ENCODE results near the gene ENPEP. TPM values are rescaled to one million over a fixed set of nuclear protein-coding genes. Genes with fewer than 3 reads are reported as not detected.

Gene ENPEP
- polyA plus RNA-seq, 1 experiment: 0.14 TPM

DNA sequence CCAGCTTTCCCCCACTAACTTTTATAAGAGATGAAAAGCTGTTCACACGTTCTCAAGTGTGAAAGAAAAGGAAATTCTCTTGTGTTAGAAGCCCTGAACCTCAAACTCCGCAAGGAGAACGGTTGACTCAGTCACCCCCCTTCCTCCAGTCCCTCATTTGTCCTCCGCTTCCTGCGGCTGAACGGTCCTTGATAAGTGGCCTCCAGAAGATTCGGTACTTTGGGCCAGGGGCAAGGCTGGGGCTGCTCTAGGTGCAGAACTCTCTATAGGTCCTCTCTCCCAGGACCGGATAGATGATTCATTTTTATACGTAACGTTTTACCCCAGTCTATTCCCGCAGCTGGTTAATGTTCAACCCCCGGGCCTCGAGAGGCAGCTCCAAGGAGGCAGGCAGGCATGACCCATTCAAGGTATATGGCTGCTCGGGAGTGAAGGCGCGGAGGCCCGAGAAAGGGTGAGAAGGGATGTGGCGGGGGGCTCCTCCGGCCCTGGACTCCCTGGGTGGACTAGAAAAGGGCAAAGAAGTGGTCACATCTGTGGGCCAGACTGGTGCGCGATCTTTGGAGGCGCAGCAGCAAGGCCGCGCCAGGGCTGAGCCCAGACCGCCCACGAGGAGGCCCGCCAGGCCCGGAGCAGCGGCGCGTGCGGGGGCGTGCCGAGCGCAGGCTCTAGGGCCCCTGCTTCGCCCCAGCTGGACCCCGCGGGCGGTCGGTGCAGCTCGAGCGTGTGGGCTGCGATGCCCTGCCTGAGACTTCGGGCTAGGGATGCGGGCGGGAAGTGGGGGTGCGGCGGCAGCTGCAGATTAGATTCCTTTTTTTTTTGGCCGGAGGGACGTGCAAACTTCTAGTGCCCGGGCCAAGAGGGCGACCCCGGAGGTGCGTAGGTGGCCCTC lies 135.2 kb downstream of the ENPEP start:
- H3K4me3 ChIP-seq (ENCODE audit: low read depth, low read length): no peak overlapping the region
- TF ChIP-seq, protein P1, sequence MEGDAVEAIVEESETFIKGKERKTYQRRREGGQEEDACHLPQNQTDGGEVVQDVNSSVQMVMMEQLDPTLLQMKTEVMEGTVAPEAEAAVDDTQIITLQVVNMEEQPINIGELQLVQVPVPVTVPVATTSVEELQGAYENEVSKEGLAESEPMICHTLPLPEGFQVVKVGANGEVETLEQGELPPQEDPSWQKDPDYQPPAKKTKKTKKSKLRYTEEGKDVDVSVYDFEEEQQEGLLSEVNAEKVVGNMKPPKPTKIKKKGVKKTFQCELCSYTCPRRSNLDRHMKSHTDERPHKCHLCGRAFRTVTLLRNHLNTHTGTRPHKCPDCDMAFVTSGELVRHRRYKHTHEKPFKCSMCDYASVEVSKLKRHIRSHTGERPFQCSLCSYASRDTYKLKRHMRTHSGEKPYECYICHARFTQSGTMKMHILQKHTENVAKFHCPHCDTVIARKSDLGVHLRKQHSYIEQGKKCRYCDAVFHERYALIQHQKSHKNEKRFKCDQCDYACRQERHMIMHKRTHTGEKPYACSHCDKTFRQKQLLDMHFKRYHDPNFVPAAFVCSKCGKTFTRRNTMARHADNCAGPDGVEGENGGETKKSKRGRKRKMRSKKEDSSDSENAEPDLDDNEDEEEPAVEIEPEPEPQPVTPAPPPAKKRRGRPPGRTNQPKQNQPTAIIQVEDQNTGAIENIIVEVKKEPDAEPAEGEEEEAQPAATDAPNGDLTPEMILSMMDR (IDR thresholded peaks at IDR 0.05; ENCODE audit: low read depth, low read length): no peak
- peaks cover 73% of the 10 kb centered on the region for H3K27me3 ChIP-seq (ENCODE audit: control insufficient read depth, insufficient read depth, low read length)
- no peak overlapping the region for H3K27ac ChIP-seq (ENCODE audit: low read depth, low read length)
- H3K9me3 ChIP-seq (ENCODE audit: control insufficient read depth, insufficient read depth, low read length): peaks cover 3% of the 10 kb centered on the region; the same call in 1 of the 2 replicates
- CTCF ChIA-PET: no interaction called here
- POLR2A ChIA-PET: no interaction called here
- no peak for DNase-seq (ENCODE audit: low read depth, low spot score)

- Histone ChIP-seq H3K27ac (ENCODE audit: low read depth, low read length) (no peak overlapping the region), H3K27me3 (ENCODE audit: control insufficient read depth, insufficient read depth, low read length) (peaks cover 81% of the 10 kb centered on the region), H3K9me3 (ENCODE audit: control insufficient read depth, insufficient read depth, low read length) (peaks cover 3% of the 10 kb centered on the region; the same call in 1 of the 2 replicates), H3K4me3 (ENCODE audit: low read depth, low read length) (no peak overlapping the region)
- ChIA-PET CTCF (no interaction called here), POLR2A (no interaction called here)
- TF ChIP-seq, protein P1 (IDR thresholded peaks at IDR 0.05; ENCODE audit: low read depth, low read length): no peak
- no peak for DNase-seq (ENCODE audit: low read depth, low spot score)
Measured at GRCh38 chr4:110611968-110612447, 136.1 kb downstream of the ENPEP start.

DNA sequence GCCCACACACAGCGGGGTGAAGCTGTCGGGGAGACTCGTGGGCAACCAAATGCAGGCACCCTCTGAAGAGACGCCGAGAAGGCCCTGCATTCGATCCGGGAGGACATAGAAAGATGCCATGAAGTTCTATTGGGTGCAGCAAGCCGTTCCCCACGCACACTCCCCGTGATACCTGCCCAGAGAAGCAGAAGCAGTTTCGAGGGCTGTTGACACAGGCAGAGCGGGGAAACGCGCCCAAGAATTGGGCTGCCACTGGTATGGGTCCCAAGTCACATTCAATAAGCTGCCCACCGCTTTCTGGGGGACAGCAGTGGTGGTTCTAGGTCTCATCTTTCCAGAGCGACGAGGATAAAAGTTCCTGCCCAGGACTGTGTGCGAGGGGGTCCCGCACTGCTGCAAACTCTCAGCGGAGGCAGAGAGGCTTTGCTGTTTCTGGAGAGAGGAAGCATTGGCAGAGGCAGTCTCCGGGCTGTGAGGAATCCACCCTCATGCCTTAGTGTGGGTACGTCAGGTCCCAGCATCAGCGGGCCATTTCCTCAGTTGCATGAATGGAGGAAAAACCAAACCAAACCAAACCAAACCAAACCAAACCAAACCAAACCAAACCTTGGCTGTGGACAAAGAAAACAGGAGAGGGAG lies 136.8 kb downstream of the ENPEP start:
- POLR2A ChIA-PET: no interaction called here

DNA sequence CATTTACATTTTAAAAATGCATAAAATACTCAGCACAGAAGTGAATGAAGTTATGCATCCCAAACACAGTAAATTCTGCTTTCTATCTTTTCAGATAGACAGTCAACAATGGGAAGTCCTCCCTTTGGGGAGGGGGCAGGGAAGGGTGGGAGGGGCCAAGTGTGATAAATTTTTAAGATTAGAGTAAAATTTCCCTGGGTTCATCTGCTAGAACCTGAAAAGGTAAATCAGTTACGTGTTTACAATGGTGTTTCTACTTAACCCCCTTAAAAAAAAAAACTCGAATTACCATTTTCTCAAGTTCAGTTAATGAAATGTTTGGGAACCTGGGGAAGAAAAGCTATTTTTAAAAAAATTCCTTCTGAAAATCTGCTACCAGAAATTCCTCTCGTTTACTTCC lies 137.8 kb downstream of the ENPEP start:
- CTCF ChIA-PET: no interaction called here
- H3K27ac ChIP-seq (ENCODE audit: low read depth, low read length): no peak overlapping the region
- peaks cover 12% of the 10 kb centered on the region for H3K9me3 ChIP-seq (ENCODE audit: control insufficient read depth, insufficient read depth, low read length)
- TF ChIP-seq, protein P1 (IDR thresholded peaks at IDR 0.05; ENCODE audit: low read depth, low read length): no peak
- H3K27me3 ChIP-seq (ENCODE audit: control insufficient read depth, insufficient read depth, low read length): peaks cover 95% of the 10 kb centered on the region
- H3K4me3 ChIP-seq (ENCODE audit: low read depth, low read length): no peak overlapping the region
- POLR2A ChIA-PET: no interaction called here
- no peak for DNase-seq (ENCODE audit: low read depth, low spot score)

More for the DNA sequence above, 136.8 kb downstream of the ENPEP start:
- no peak overlapping the region for H3K4me3 ChIP-seq (ENCODE audit: low read depth, low read length)
- CTCF ChIA-PET: no interaction called here
- TF ChIP-seq, protein P1 (IDR thresholded peaks at IDR 0.05; ENCODE audit: low read depth, low read length): no peak
- no peak for DNase-seq (ENCODE audit: low read depth, low spot score)
- peaks cover 87% of the 10 kb centered on the region for H3K27me3 ChIP-seq (ENCODE audit: control insufficient read depth, insufficient read depth, low read length)
- peaks cover 3% of the 10 kb centered on the region; the same call in 1 of the 2 replicates for H3K9me3 ChIP-seq (ENCODE audit: control insufficient read depth, insufficient read depth, low read length)
- H3K27ac ChIP-seq (ENCODE audit: low read depth, low read length): no peak overlapping the region

All from AG04450 (cell line).